Tibial nerve (tissue), 4 donors: ENCODE results near the gene PCDHA2. TPM values are rescaled to one million over a fixed set of nuclear protein-coding genes. Genes with fewer than 3 reads are reported as not detected.

Experiments
- DNase-seq, 2 donors: peaks; one replicate each; pipeline ENCODE4 v3.0.0-alpha.2; 2019; ENCODE audit warnings: low spot score in 2 of 2
- H3K27ac ChIP-seq, 4 donors: fragments of 200-600 bp; sonication (generic) in 3 of 4; one replicate each; pipeline ENCODE4 v1.5.1; 2017 to 2019; ENCODE audit warnings: mild to moderate bottlenecking in 1 of 4
- H3K27me3 ChIP-seq, 2 donors: fragments of 200-600 bp; sonication (generic) in 1 of 2; one replicate each; pipeline versions ENCODE4 v1.5.1 to v1.6.0; 2017 to 2019
- H3K36me3 ChIP-seq, 3 donors: fragments of 200-600 bp; sonication (generic); one replicate each; pipeline ENCODE4 v1.5.1; 2018 to 2019
- H3K4me1 ChIP-seq, 4 donors: fragments of 200-600 bp; sonication (generic) in 3 of 4; one replicate each; pipeline ENCODE4 v1.5.1; 2017 to 2019
- H3K4me3 ChIP-seq, 4 donors: fragments of 200-600 bp; sonication (generic) in 3 of 4; one replicate each; pipeline ENCODE4 v1.5.1; 2017 to 2019; ENCODE audit warnings: mild to moderate bottlenecking in 1 of 4, moderate library complexity in 1 of 4
- H3K9me3 ChIP-seq, 4 donors: fragments of 200-600 bp; sonication (generic) in 3 of 4; one replicate each; pipeline ENCODE4 v1.5.1; 2017 to 2019
- CTCF ChIP-seq, 5 experiments: fragments of 200-600 bp in 3 of 5; fragments of 450-650 bp in 2 of 5; sonication (generic) in 3 of 5; IDR thresholded peaks; one replicate each; pipeline ENCODE4 v1.5.1; 2016 to 2019; ENCODE audit warnings: antibody characterized with exemption in 5 of 5, mild to moderate bottlenecking in 3 of 5, moderate library complexity in 2 of 5
- EP300 ChIP-seq, 2 donors: sonication (generic); formaldehyde crosslinking; IDR thresholded peaks; one replicate each; pipeline ENCODE4 v1.6.1; 2017; ENCODE audit warnings: antibody characterized with exemption in 2 of 2, mild to moderate bottlenecking in 1 of 2
- POLR2A ChIP-seq, 2 donors: fragments of 450-650 bp; IDR thresholded peaks; one replicate each; pipeline ENCODE4 v1.6.1; 2017; ENCODE audit warnings: antibody characterized with exemption in 2 of 2, mild to moderate bottlenecking in 2 of 2, moderate library complexity in 2 of 2
- WGBS, 2 donors: methylation state at CpG; one replicate each; pipeline ENCODE4 v1.1.5; 2018; 5-methylcytosine and 5-hydroxymethylcytosine counted together
- total RNA-seq, 4 donors: library from RNA; depleted of rRNA; stranded (reverse); fragments of >200 nt; gene quantifications; one replicate each; pipeline ENCODE4 v1.1.0, GENCODE V29; 2016

Gene PCDHA2
- total RNA-seq, result under 1 TPM in 1 of 4 donors, not detected in 3; 0.21 TPM

DNA sequence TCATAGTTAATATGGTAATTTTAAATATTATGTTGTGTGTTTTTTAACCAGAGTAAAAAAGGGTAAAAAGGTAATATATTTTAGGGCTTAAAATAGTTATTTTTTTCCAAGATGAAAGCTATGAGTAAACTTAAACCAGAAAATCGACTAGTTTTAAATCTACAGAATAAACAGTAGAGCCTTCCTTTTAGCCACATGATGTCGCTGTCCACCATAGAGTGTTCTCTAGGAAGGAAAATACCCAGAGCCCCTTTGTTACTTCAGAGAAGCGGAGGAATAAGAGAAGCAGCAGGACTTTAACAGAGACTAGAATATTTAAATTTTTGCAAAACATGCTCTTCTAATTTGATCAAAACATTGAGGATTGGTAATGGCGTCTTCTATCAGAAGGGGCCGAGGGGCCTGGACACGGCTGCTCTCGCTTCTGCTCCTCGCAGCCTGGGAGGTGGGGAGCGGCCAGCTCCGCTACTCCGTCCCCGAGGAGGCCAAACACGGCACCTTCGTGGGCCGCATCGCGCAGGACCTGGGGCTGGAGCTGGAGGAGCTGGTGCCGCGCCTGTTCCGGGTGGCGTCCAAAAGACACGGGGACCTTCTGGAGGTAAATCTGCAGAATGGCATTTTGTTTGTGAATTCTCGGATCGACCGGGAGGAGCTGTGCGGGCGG lies at the start of gene PCDHA2:
Gene PCDHA2, plus strand, starts transcription at position 258 of the 664 bp plus-strand sequence.
- Histone ChIP-seq H3K27ac (no peak within 1 kb of the TSS), H3K4me1 (no peaks in the 10 kb centered on the region), H3K4me3 (peak within 1 kb of the TSS in 1 of 4 donors; percentile 31), H3K9me3 (peaks cover 0 to 63% (median 12%) of the 10 kb centered on the region in 4 donors), H3K36me3 (no peaks in the 10 kb centered on the region), H3K27me3 (no peaks in the 10 kb centered on the region)
- WGBS, 2 donors, result 35 to 40% methylated on average over 11 to 27 of the region's 27 CpGs
- no peak for DNase-seq
- TF ChIP-seq POLR2A (IDR thresholded peaks at IDR 0.05) (no peak), CTCF (IDR thresholded peaks at IDR 0.05) (no peak), EP300 (IDR thresholded peaks at IDR 0.05) (no peak)

DNA sequence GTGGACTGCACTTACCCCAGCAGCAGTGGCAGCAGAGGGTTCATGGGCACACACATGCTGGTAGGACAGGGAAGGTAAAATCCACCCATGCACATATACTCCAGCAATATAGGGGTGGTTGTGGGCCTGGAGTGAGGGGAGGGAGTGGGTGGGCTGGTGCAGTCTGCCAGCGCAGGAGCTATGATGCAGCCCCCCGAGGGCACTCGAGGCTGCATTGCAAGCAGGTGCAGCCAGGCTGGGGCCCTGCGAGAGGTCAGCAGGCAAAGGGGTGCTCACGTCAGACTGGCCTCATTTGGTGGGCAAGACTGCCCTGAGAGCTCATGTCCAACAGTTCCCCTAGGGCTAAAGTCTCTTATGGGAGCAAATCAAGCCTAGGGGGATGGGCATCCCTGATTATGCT lies 41.1 kb upstream of the PCDHA2 start:
- H3K4me3 ChIP-seq, result no peak overlapping the region
- DNase-seq, result no peak
- no peaks in the 10 kb centered on the region for H3K36me3 ChIP-seq
- H3K27me3 ChIP-seq, result no peaks in the 10 kb centered on the region
- WGBS, 2 donors, result 75 to 100% methylated on average over 2 to 5 of the region's 5 CpGs
- no peaks in the 10 kb centered on the region for H3K4me1 ChIP-seq
- H3K27ac ChIP-seq, result no peak overlapping the region
- peaks cover 0 to 100% (median 8%) of the 10 kb centered on the region in 4 donors for H3K9me3 ChIP-seq
- TF ChIP-seq POLR2A (IDR thresholded peaks at IDR 0.05), result no peak
- TF ChIP-seq EP300 (IDR thresholded peaks at IDR 0.05), result no peak

GRCh38 chr5:140764177-140764973 lies 30.3 kb upstream of the PCDHA2 start:
- Histone ChIP-seq H3K27me3 (no peaks in the 10 kb centered on the region), H3K9me3 (peaks cover 4 to 99% (median 46%) of the 10 kb centered on the region in 4 donors), H3K4me3 (no peak overlapping the region), H3K4me1 (no peaks in the 10 kb centered on the region), H3K27ac (no peak overlapping the region), H3K36me3 (no peaks in the 10 kb centered on the region)
- TF ChIP-seq CTCF (IDR thresholded peaks at IDR 0.05), result no peak
- no peak for TF ChIP-seq EP300 (IDR thresholded peaks at IDR 0.05)
- DNase-seq, result no peak
- 88 to 92% methylated on average over 2 of the region's 2 CpGs for WGBS, 2 donors

DNA sequence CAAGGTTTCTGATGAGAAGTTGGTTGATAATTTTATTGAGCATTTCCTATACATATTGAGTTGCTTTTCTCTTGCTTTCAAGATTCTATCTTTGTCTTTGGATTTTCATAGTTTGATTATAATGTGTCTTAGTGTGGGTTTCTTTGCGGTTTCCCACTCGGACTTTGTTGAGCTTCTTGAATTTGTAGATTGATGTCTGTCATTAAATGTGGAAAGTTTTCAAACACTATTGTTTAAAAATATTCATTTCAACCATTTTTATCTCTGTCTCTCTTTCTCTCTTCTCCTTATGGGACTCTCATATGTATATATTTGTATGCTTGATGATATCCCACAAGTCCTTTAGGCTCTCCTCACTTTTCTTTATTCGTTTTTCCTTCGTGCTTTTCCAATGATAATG lies 27.2 kb upstream of the PCDHA2 start:
- whole genome bisulfite sequencing, 2 donors, result 81 to 89% methylated on average over 4 of the region's 4 CpGs
- Histone ChIP-seq H3K4me3 (no peak overlapping the region), H3K9me3 (peaks cover 4 to 100% (median 44%) of the 10 kb centered on the region in 4 donors), H3K27ac (no peak overlapping the region), H3K36me3 (no peaks in the 10 kb centered on the region), H3K4me1 (no peaks in the 10 kb centered on the region), H3K27me3 (no peaks in the 10 kb centered on the region)
- no peak for DNase-seq
- no peak for TF ChIP-seq CTCF (IDR thresholded peaks at IDR 0.05)
- no peak for TF ChIP-seq POLR2A (IDR thresholded peaks at IDR 0.05)
- TF ChIP-seq EP300 (IDR thresholded peaks at IDR 0.05), result no peak

DNA sequence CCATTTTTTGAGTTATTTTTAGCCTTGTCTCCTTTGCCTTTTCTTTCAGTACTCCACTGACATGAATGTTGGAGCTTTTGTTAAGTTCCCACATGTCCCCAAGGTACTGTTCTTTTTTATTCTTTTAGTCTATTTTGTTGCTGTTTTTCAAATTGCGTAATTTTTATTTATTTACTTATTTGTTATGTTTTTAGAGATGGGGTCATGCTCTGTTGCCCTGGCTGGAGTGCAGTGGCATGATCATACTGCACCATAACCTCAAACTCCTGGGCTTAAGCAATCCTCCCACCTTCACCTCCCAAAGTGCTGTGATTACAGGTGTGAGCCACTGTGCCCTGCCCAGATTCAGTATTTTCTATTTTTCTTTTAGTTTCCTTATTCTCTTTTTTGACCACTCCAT lies 14.1 kb upstream of the PCDHA2 start:
- WGBS, 2 donors, result 86 to 97% methylated on average over 1 of the region's 1 CpG
- Histone ChIP-seq H3K27me3 (no peaks in the 10 kb centered on the region), H3K9me3 (peaks cover 0 to 89% (median 20%) of the 10 kb centered on the region in 4 donors), H3K27ac (no peak overlapping the region), H3K4me1 (no peaks in the 10 kb centered on the region), H3K36me3 (no peaks in the 10 kb centered on the region), H3K4me3 (no peak overlapping the region)
- no peak for DNase-seq
- no peak for TF ChIP-seq POLR2A (IDR thresholded peaks at IDR 0.05)
- no peak for TF ChIP-seq CTCF (IDR thresholded peaks at IDR 0.05)
